ENCODE results near the gene ZFP14. TPM values are rescaled to one million over a fixed set of nuclear protein-coding genes. Genes with fewer than 3 reads are reported as not detected.

The ZFP14 gene
- total RNA-seq, 1 experiment from 2014 or later = 7.9 TPM

GRCh38 chr19:36418287-36419001 lies 39.4 kb upstream of the ZFP14 start, which contains the start of gene ZFP82:
TSS of gene ZFP82 (minus strand) at chr19:36418644. CDS start at chr19:36409789, 8,855 bp downstream.
- ChIA-PET CTCF (interaction anchor here (0.6 kb wide), 1 partner anchor 71 kb away, joined by 3 read pairs; the partner anchor contains the start of gene ZNF566), POLR2A (interaction anchor here (1.5 kb wide), 1 partner anchor 110 kb away, joined by 3 read pairs; no protein-coding TSS in a partner anchor)
- Mint-ChIP-seq H3K36me3 (0 out of 2 replicates have a peak, but pooled peaks cover 8% of the 10 kb centered on the region), H3K4me3 (peak within 1 kb of the TSS; percentile 90), H3K27me3 (ENCODE audit: low read depth) (peaks cover 48% of the 10 kb centered on the region), H3K27ac (peak within 1 kb of the TSS; percentile 76), H3K9me3 (no peaks in the 10 kb centered on the region; the same call in 1 of the 2 replicates), H3K4me1 (peaks cover 26% of the 10 kb centered on the region)
- peak; percentile 89 for ATAC-seq
- DNase-seq (ENCODE audit: low spot score) = peak; percentile 86
- TF ChIP-seq ATF6 (CRISPR knock-in tag; IDR thresholded peaks at IDR 0.05) (no peak), GTF2I (CRISPR knock-in tag; conservative IDR thresholded peaks at IDR 0.05) (no peak), CBFB (CRISPR knock-in tag; IDR thresholded peaks at IDR 0.05; ENCODE audit: low read depth) (peak; percentile 26; the same call in 1 of the 2 replicates), ZNF121 (CRISPR knock-in tag; IDR thresholded peaks at IDR 0.05) (peak; percentile 1; the same call in 1 of the 2 replicates), KAT7 (CRISPR knock-in tag; IDR thresholded peaks at IDR 0.05; ENCODE audit: borderline replicate concordance) (0 out of 2 replicates have a peak, but pooled peaks have one; percentile 30), IRF1 (CRISPR knock-in tag; IDR thresholded peaks at IDR 0.05) (peak; percentile 69; the same call in 1 of the 2 replicates), ZNF232 (CRISPR knock-in tag; IDR thresholded peaks at IDR 0.05) (peak; percentile 69; the same call in 1 of the 2 replicates), SMAD3 (CRISPR knock-in tag; IDR thresholded peaks at IDR 0.05; ENCODE audit: borderline replicate concordance) (peak; percentile 27; the same call in 1 of the 2 replicates), EMX1 (CRISPR knock-in tag; IDR thresholded peaks at IDR 0.05) (no peak), SMAD4 (CRISPR knock-in tag; IDR thresholded peaks at IDR 0.05) (no peak), IRF2 (CRISPR knock-in tag; IDR thresholded peaks at IDR 0.05; ENCODE audit: borderline replicate concordance, low read depth) (no peak), NFATC4 (CRISPR knock-in tag; IDR thresholded peaks at IDR 0.05) (no peak), SP1 (CRISPR knock-in tag; conservative IDR thresholded peaks at IDR 0.05) (peak; percentile 57; the same call in 1 of the 2 replicates), OVOL2 (CRISPR knock-in tag; IDR thresholded peaks at IDR 0.05; ENCODE audit: borderline replicate concordance) (no peak), ETV6 (CRISPR knock-in tag; IDR thresholded peaks at IDR 0.05) (peak; percentile 35; the same call in 1 of the 2 replicates), NFYB (CRISPR knock-in tag; conservative IDR thresholded peaks at IDR 0.05; ENCODE audit: low read depth) (no peak), E2F5 (CRISPR knock-in tag; IDR thresholded peaks at IDR 0.05) (peak; percentile 64; the same call in 1 of the 2 replicates), PRDM15 (CRISPR knock-in tag; IDR thresholded peaks at IDR 0.05) (peak; percentile 47), ZBTB21 (CRISPR knock-in tag; IDR thresholded peaks at IDR 0.05; ENCODE audit: borderline replicate concordance) (peak; percentile 69; the same call in 1 of the 2 replicates), FOXP4 (CRISPR knock-in tag; IDR thresholded peaks at IDR 0.05) (peak; percentile 64; the same call in 1 of the 2 replicates), MYBL2 (CRISPR knock-in tag; IDR thresholded peaks at IDR 0.05) (peak; percentile 77; the same call in 1 of the 2 replicates), ESRRA (CRISPR knock-in tag; IDR thresholded peaks at IDR 0.05; ENCODE audit: borderline replicate concordance) (0 out of 2 replicates have a peak, but pooled peaks have one; percentile 47), ZNF263 (CRISPR knock-in tag; IDR thresholded peaks at IDR 0.05; ENCODE audit: low read depth) (no peak), ELF4 (CRISPR knock-in tag; IDR thresholded peaks at IDR 0.05; ENCODE audit: low read depth) (no peak), HMGA2 (CRISPR knock-in tag; IDR thresholded peaks at IDR 0.05) (no peak), TEAD1 (CRISPR knock-in tag; IDR thresholded peaks at IDR 0.05) (peak; percentile 54), FOXP1 (CRISPR knock-in tag; IDR thresholded peaks at IDR 0.05; ENCODE audit: borderline replicate concordance) (peak; percentile 72; the same call in 1 of the 2 replicates), ZNF396 (CRISPR knock-in tag; IDR thresholded peaks at IDR 0.05; ENCODE audit: borderline replicate concordance) (no peak), NFE2L1 (CRISPR knock-in tag; IDR thresholded peaks at IDR 0.05) (peak; percentile 15; the same call in 1 of the 2 replicates)
